ENCODE data around the gene ZYG11B.
"Not testable (repeated sequence)": the region's sequence is repeated elsewhere in the genome, so short reads cannot be mapped to it uniquely, and the experiment has no call there.

The ZYG11B gene

GRCh38 chr1:52856026-52856425, 129.8 kb downstream of the ZYG11B start:
- FAIRE-seq = no peak

DNA sequence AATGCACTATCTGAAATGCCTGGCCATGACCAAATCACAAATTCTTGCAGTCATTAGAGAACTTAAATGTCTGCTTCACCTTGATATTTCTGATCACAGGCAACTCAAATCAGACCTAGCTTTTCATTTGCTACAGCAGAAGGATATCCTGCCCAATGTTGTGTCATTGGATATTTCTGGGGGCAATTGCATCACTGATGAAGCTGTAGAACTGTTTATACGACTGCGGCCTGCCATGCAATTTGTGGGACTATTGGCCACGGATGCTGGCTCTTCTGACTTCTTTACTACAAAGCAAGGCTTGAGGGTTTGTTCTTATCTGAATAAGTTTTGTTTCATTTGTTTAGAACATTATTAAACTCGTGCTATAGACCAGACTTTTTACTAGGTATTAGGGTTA, 131.2 kb downstream of the ZYG11B start:
- FAIRE-seq = no peak

- FAIRE-seq = no peak
Observed at GRCh38 chr1:52862666-52863458, 136.6 kb downstream of the ZYG11B start.

GRCh38 chr1:52867087-52867863, 141.0 kb downstream of the ZYG11B start:
- no peak for FAIRE-seq

- not testable (repeated sequence) for FAIRE-seq
Observed at GRCh38 chr1:52869727-52870126, 143.5 kb downstream of the ZYG11B start.

- FAIRE-seq = no peak
Observed at GRCh38 chr1:52876843-52877242, 150.6 kb downstream of the ZYG11B start.

All from islet of Langerhans (tissue), 1 donor.